GM23248 (cell line): ENCODE measurements around the gene CCL19. TPM values are rescaled to one million over a fixed set of nuclear protein-coding genes. Genes with fewer than 3 reads are reported as not detected.
A peak's percentile ranks its signal among the peaks of the same experiment; 100 is the strongest.

ENCODE experiments used
- DNase-seq: peaks from one replicate; pipeline ENCODE4 v3.0.0-alpha.2; 2015
- H2AFZ ChIP-seq: fragments of 200-600 bp; sonication (generic); 2 replicates; pipeline ENCODE4 v1.6.1; 2016; ENCODE audit warnings: antibody characterized with exemption
- H3F3A ChIP-seq: fragments of 200-600 bp; sonication (generic); 2 replicates; pipeline ENCODE4 v1.6.1; 2016; ENCODE audit warnings: mild to moderate bottlenecking, antibody characterized with exemption, mixed run types; ENCODE audit not compliant: insufficient read depth
- H3K27ac ChIP-seq: fragments of 200-600 bp; sonication (generic); 2 replicates; pipeline ENCODE4 v1.5.1; 2016; ENCODE audit warnings: mild to moderate bottlenecking
- H3K27me3 ChIP-seq: fragments of 200-600 bp; sonication (generic); replicated peaks from 2 replicates; pipeline ENCODE4 v1.6.1; 2016; ENCODE audit warnings: mild to moderate bottlenecking; ENCODE audit not compliant: insufficient read depth
- H3K36me3 ChIP-seq: fragments of 200-600 bp; sonication (generic); 2 replicates; pipeline ENCODE4 v1.6.1; 2016; ENCODE audit warnings: low read depth, mild to moderate bottlenecking
- H3K4me1 ChIP-seq: fragments of 200-600 bp; sonication (generic); 2 replicates; pipeline ENCODE4 v1.6.1; 2016; ENCODE audit warnings: mild to moderate bottlenecking; ENCODE audit not compliant: insufficient read depth
- H3K4me2 ChIP-seq: fragments of 200-600 bp; sonication (generic); one replicate; pipeline ENCODE4 v1.6.1; 2016; ENCODE audit warnings: mild to moderate bottlenecking; ENCODE audit not compliant: unreplicated experiment
- H3K4me3 ChIP-seq: fragments of 200-600 bp; sonication (generic); 2 replicates; pipeline ENCODE4 v1.5.1; 2016; ENCODE audit warnings: mild to moderate bottlenecking
- H3K79me2 ChIP-seq: fragments of 200-600 bp; sonication (generic); 2 replicates; pipeline ENCODE4 v1.6.1; 2016; ENCODE audit warnings: mild to moderate bottlenecking; ENCODE audit not compliant: insufficient read depth
- H3K9ac ChIP-seq: fragments of 200-600 bp; sonication (generic); 2 replicates; pipeline ENCODE4 v1.6.1; 2016; ENCODE audit warnings: mild to moderate bottlenecking
- H3K9me2 ChIP-seq: fragments of 200-600 bp; sonication (generic); 2 replicates; pipeline ENCODE4 v1.6.1; 2016; ENCODE audit warnings: mixed run types, mild to moderate bottlenecking, moderate library complexity; ENCODE audit not compliant: insufficient read depth
- H3K9me3 ChIP-seq: fragments of 200-600 bp; sonication (generic); one replicate; pipeline ENCODE4 v1.6.1; 2017; ENCODE audit warnings: low read depth
- H4K20me1 ChIP-seq: fragments of 200-600 bp; sonication (generic); 2 replicates; pipeline ENCODE4 v1.6.0; 2016; ENCODE audit not compliant: insufficient read depth
- EZH2 ChIP-seq: fragments of 200-600 bp; sonication (generic); IDR thresholded peaks from 2 replicates; pipeline ENCODE4 v1.6.1; 2018; ENCODE audit warnings: antibody characterized with exemption, mild to moderate bottlenecking; ENCODE audit not compliant: insufficient read depth, poor library complexity, severe bottlenecking
- EZH2phosphoT487 ChIP-seq: fragments of 200-600 bp; sonication (generic); IDR thresholded peaks from 2 replicates; pipeline ENCODE4 v1.6.1; 2018; ENCODE audit warnings: antibody characterized with exemption, moderate library complexity, mild to moderate bottlenecking, low read depth; ENCODE audit not compliant: insufficient read depth
- whole genome bisulfite sequencing, 2 experiments: methylation state at CpG; one replicate each; pipeline ENCODE4 v1.1.6; 2015 to 2017; ENCODE audit warnings: low lambda C conversion rate in 2 of 2, low coverage in 1 of 2; ENCODE audit errors: missing lambda C conversion rate in 2 of 2; 5-methylcytosine and 5-hydroxymethylcytosine counted together
- in situ Hi-C: fragments of 300-500 bp; cut with MboI; formaldehyde crosslinking; loops from 2 replicates; pipeline ENCODE4 v1.15.0; 2020
- polyA plus RNA-seq: library from polyadenylated mRNA; unstranded; fragments of >200 nt; fragmentation: Nextera tagmentation; extraction: Ambion mirVana; gene quantifications from 2 replicates; pipeline ENCODE4 v1.2.1, GENCODE V29; 2016
- total RNA-seq: library from RNA; depleted of rRNA; stranded (reverse); fragments of >200 nt; shearing (Covaris generic); gene quantifications from 2 replicates; pipeline ENCODE4 v1.2.3, GENCODE V29; 2014

CCL19 gene
- total and polyA plus RNA-seq, 2 experiments from 2014 or later = not detected

- Histone ChIP-seq H3K27ac (peak overlapping the region; percentile 14; the same call in 1 of the 2 replicates), H3K9me3 (no peaks in the 10 kb centered on the region), H2AFZ (no peak overlapping the region; the same call in 1 of the 2 replicates), H3K4me3 (no peak overlapping the region), H3K9me2 (no peaks in the 10 kb centered on the region), H3K9ac (no peak overlapping the region), H3F3A (peaks cover 12% of the 10 kb centered on the region; the same call in 1 of the 2 replicates), H4K20me1 (no peaks in the 10 kb centered on the region), H3K79me2 (no peaks in the 10 kb centered on the region), H3K27me3 (no peaks in the 10 kb centered on the region), H3K4me1 (peaks cover 3% of the 10 kb centered on the region; the same call in 1 of the 2 replicates), H3K4me2 (no peak overlapping the region), H3K36me3 (no peaks in the 10 kb centered on the region)
- DNase-seq = peak; percentile 86
- WGBS, 2 experiments = 34 to 43% methylated on average over 9 to 10 of the region's 10 CpGs
- TF ChIP-seq EZH2phosphoT487 = no peak
- in situ Hi-C loops = no loop called here
Measured at GRCh38 chr9:34675048-34675714, 15.9 kb downstream of the CCL19 start.

DNA sequence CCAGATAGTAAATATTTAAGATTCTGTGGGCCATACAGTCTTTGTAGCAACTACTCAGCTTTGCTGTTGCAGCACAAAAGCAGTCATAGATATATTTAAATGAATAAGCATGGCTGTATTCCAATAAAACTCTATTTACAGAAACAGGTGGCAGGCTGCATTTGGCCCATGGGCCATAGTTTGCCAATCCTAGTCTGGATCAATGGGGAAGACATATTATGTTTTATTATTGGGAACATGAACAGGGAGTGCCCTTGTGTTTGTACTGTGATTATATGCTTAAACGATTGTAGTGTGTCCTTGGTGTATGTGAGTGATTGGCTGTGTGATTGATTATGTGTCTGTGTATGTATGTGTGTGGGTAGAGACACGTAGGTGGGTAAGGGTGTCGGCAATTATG, 16.6 kb downstream of the CCL19 start:
- TF ChIP-seq EZH2phosphoT487 (no peak), EZH2 (no peak)
- Histone ChIP-seq H3K4me2 (no peak overlapping the region), H3K79me2 (no peaks in the 10 kb centered on the region), H3K4me3 (no peak overlapping the region), H3K9ac (no peak overlapping the region), H2AFZ (no peak overlapping the region), H3F3A (peaks cover 12% of the 10 kb centered on the region; the same call in 1 of the 2 replicates), H3K27me3 (no peaks in the 10 kb centered on the region), H3K36me3 (no peaks in the 10 kb centered on the region), H4K20me1 (no peaks in the 10 kb centered on the region), H3K4me1 (peaks cover 3% of the 10 kb centered on the region; the same call in 1 of the 2 replicates), H3K27ac (no peak overlapping the region), H3K9me2 (no peaks in the 10 kb centered on the region), H3K9me3 (no peaks in the 10 kb centered on the region)
- no peak for DNase-seq
- WGBS, 2 experiments = 68 to 72% methylated on average over 3 of the region's 3 CpGs
- in situ Hi-C loops = no loop called here

DNA sequence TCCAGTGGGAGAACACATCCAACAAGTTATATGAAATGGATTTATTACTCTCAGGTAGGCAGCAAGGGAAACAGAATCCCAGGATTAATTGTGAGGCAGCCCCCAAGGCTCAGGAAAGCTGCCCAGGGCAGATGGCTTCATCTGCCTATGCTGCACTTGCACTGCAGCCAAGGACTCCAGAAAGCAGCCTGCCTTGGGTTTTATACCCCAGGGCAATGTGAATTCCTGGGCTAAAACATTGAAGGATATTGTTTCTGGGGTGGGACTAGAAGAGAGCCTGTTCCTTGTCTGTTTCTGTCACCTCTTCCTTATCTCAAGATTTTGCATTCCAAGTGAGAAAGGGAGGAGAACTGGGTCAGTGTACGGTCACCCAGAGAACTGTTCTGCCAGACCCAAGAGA, 19.8 kb downstream of the CCL19 start:
- no peaks in the 10 kb centered on the region for H3K9me3 ChIP-seq
- no peak overlapping the region for H3K9ac ChIP-seq
- H3F3A ChIP-seq = peaks cover 12% of the 10 kb centered on the region; the same call in 1 of the 2 replicates
- no peaks in the 10 kb centered on the region for H3K9me2 ChIP-seq
- H2AFZ ChIP-seq = no peak overlapping the region
- peaks cover 10% of the 10 kb centered on the region for H3K4me1 ChIP-seq
- no peaks in the 10 kb centered on the region for H3K36me3 ChIP-seq
- no peaks in the 10 kb centered on the region for H4K20me1 ChIP-seq
- DNase-seq = no peak
- in situ Hi-C loops = no loop called here
- 92 to 94% methylated on average over 1 of the region's 1 CpG for WGBS, 2 experiments
- no peak overlapping the region for H3K4me3 ChIP-seq
- H3K27ac ChIP-seq = no peak overlapping the region
- H3K27me3 ChIP-seq = no peaks in the 10 kb centered on the region
- peaks cover 21% of the 10 kb centered on the region for H3K79me2 ChIP-seq
- no peak for TF ChIP-seq EZH2
- no peak overlapping the region for H3K4me2 ChIP-seq

GRCh38 chr9:34669809-34670562, 21.1 kb downstream of the CCL19 start:
- H4K20me1 ChIP-seq = no peaks in the 10 kb centered on the region
- H3K4me3 ChIP-seq = no peak overlapping the region
- H3K4me2 ChIP-seq = no peak overlapping the region
- 0 out of 2 replicates have a peak, but pooled peaks cover 5% of the 10 kb centered on the region for H3F3A ChIP-seq
- H3K27me3 ChIP-seq = no peaks in the 10 kb centered on the region
- in situ Hi-C loops = no loop called here
- no peak for DNase-seq
- TF ChIP-seq EZH2phosphoT487 (no peak), EZH2 (no peak)
- WGBS, 2 experiments = 73% methylated on average over 5 of the region's 5 CpGs
- H2AFZ ChIP-seq = no peak overlapping the region
- H3K9ac ChIP-seq = no peak overlapping the region
- no peak overlapping the region for H3K27ac ChIP-seq
- no peaks in the 10 kb centered on the region for H3K9me2 ChIP-seq
- H3K36me3 ChIP-seq = no peaks in the 10 kb centered on the region
- H3K79me2 ChIP-seq = peaks cover 25% of the 10 kb centered on the region
- H3K9me3 ChIP-seq = no peaks in the 10 kb centered on the region
- peaks cover 7% of the 10 kb centered on the region; the same call in 1 of the 2 replicates for H3K4me1 ChIP-seq
